B cell (primary cell): Measurements from ENCODE around the gene MIGA1. TPM values are rescaled to one million over a fixed set of nuclear protein-coding genes. Genes with fewer than 3 reads are reported as not detected.

Source experiments
- ATAC-seq: fragments of 200-7000 bp; cut with Tn5 transposase; one replicate; pipeline ENCODE4 v1.10.0; 2021; ENCODE audit warnings: low read depth, mild to moderate bottlenecking, moderate number of reproducible peaks, moderate library complexity
- CTCF ChIA-PET: fragments of 350-600 bp; sonication (Branson Sonifier 250); formaldehyde crosslinking; loops from one replicate; lab custom pipeline; 2021; ENCODE audit warnings: antibody characterized with exemption, inconsistent platforms; lab: Charles Lee
- POLR2A ChIA-PET: fragments of 350-600 bp; sonication (Branson Sonifier 250); formaldehyde crosslinking; loops from one replicate; lab custom pipeline; 2021; ENCODE audit warnings: antibody characterized with exemption; lab: Charles Lee
- DNase-seq: peaks from one replicate; pipeline ENCODE4 v3.0.0; 2013
- H2AFZ ChIP-seq: 2 replicates; pipeline ENCODE4 v1.6.1; 2012; ENCODE audit warnings: mild to moderate bottlenecking, low read depth, low read length; ENCODE audit not compliant: insufficient read depth, poor library complexity, severe bottlenecking
- H3K27ac ChIP-seq, 2 donors: 1 replicate in 1 of 2; 2 replicates in 1 of 2; pipeline ENCODE4 v1.5.1; 2012 to 2013; ENCODE audit warnings: low read length in 2 of 2, mild to moderate bottlenecking in 2 of 2, moderate library complexity in 1 of 2
- H3K27me3 ChIP-seq, 4 experiments: fragments of 200-600 bp in 1 of 4; sonication (generic) in 1 of 4; replicated peaks in 1 of 4; 1 replicate in 2 of 4; 2 replicates in 2 of 4; pipeline versions ENCODE4 v1.6.1 to v1.7.0; 2013 to 2016; ENCODE audit warnings: low read length in 3 of 4, mild to moderate bottlenecking in 2 of 4, mixed read lengths in 1 of 4, moderate library complexity in 1 of 4; ENCODE audit not compliant: insufficient read depth in 4 of 4, control insufficient read depth in 3 of 4; ENCODE audit errors: control extremely low read depth in 1 of 4
- H3K36me3 ChIP-seq, 2 experiments: replicated peaks in 1 of 2; 1 replicate in 1 of 2; 2 replicates in 1 of 2; pipeline versions ENCODE4 v1.6.1 to v1.7.1; 2013; ENCODE audit warnings: low read length in 1 of 2; ENCODE audit not compliant: insufficient read depth in 2 of 2, control insufficient read depth in 1 of 2; ENCODE audit errors: control extremely low read depth in 1 of 2, extremely low read depth in 1 of 2
- H3K4me1 ChIP-seq, 2 donors: fragments of 200-600 bp in 1 of 2; sonication (generic) in 1 of 2; 1 replicate in 1 of 2; 2 replicates in 1 of 2; pipeline versions ENCODE4 v1.5.1 to v1.6.1; 2013 to 2017; ENCODE audit warnings: low read length in 2 of 2; ENCODE audit not compliant: control insufficient read depth in 2 of 2, insufficient read depth in 2 of 2
- H3K4me2 ChIP-seq: replicated peaks from 2 replicates; pipeline ENCODE3; 2012; ENCODE audit warnings: mild to moderate bottlenecking, low read depth, low read length; ENCODE audit not compliant: poor library complexity, severe bottlenecking
- H3K4me3 ChIP-seq, 5 experiments: fragments of 200-600 bp in 1 of 5; sonication (generic) in 1 of 5; 1 replicate in 3 of 5; 2 replicates in 2 of 5; pipeline versions ENCODE4 v1.5.1 to v1.7.0; 2011 to 2016; ENCODE audit warnings: low read length in 4 of 5, mild to moderate bottlenecking in 4 of 5, low read depth in 2 of 5, control low read depth in 1 of 5, moderate library complexity in 1 of 5; ENCODE audit not compliant: insufficient read depth in 1 of 5; ENCODE audit errors: control extremely low read depth in 1 of 5, extremely low read depth in 1 of 5
- H3K79me2 ChIP-seq: fragments of 200-600 bp; sonication (generic); one replicate; pipeline ENCODE4 v1.6.0; 2016; ENCODE audit warnings: low read length; ENCODE audit not compliant: control insufficient read depth, insufficient read depth
- H3K9ac ChIP-seq: fragments of 200-600 bp; sonication (generic); 2 replicates; pipeline ENCODE4 v1.6.1; 2017; ENCODE audit warnings: mild to moderate bottlenecking, low read length, moderate library complexity
- H3K9me3 ChIP-seq, 3 donors: one replicate each; pipeline versions ENCODE4 v1.6.1 to v1.7.1; 2013; ENCODE audit warnings: low read length in 2 of 3; ENCODE audit not compliant: control insufficient read depth in 2 of 3, insufficient read depth in 1 of 3; ENCODE audit errors: control extremely low read depth in 1 of 3
- H4K20me1 ChIP-seq: 2 replicates; pipeline ENCODE4 v1.6.0; 2012; ENCODE audit warnings: mild to moderate bottlenecking, low read length; ENCODE audit not compliant: insufficient read depth, control insufficient read depth, poor library complexity, severe bottlenecking
- H3K27ac Mint-ChIP-seq: one replicate; pipeline ENCODE4 v1.8.0; 2021; ENCODE audit warnings: mixed read lengths
- H3K27me3 Mint-ChIP-seq: one replicate; pipeline ENCODE4 v1.8.0; 2021; ENCODE audit warnings: mixed read lengths
- H3K4me1 Mint-ChIP-seq: one replicate; pipeline ENCODE4 v1.8.0; 2021; ENCODE audit warnings: mixed read lengths
- H3K4me3 Mint-ChIP-seq: one replicate; pipeline ENCODE4 v1.8.0; 2021; ENCODE audit warnings: mixed read lengths
- H3K9me3 Mint-ChIP-seq: one replicate; pipeline ENCODE4 v1.8.0; 2022; ENCODE audit warnings: mixed read lengths; ENCODE audit not compliant: insufficient read depth
- CTCF ChIP-seq: fragments of 200-600 bp; IDR thresholded peaks from one replicate; pipeline ENCODE4 v1.8.0; 2022; ENCODE audit warnings: antibody characterized with exemption, mild to moderate bottlenecking
- EZH2 ChIP-seq: IDR thresholded peaks from 2 replicates; pipeline ENCODE4 v1.6.1; 2012; ENCODE audit warnings: borderline replicate concordance, low read depth, mild to moderate bottlenecking, moderate library complexity, low read length; ENCODE audit not compliant: insufficient read depth, poor library complexity, severe bottlenecking
- WGBS: methylation state at CpG from one replicate; pipeline ENCODE4 v1.1.5; 2013; ENCODE audit warnings: missing lambda C conversion rate; ENCODE audit not compliant: insufficient coverage; 5-methylcytosine and 5-hydroxymethylcytosine counted together
- intact Hi-C: fragments of 100-400 bp; cut with micrococcal nuclease; formaldehyde crosslinking; loops from one replicate; pipeline ENCODE4 v1.10.0; 2022
- polyA plus RNA-seq: library from polyadenylated mRNA; depleted of rRNA; stranded (reverse); fragments of >200 nt; gene quantifications from 2 replicates; pipeline ENCODE4 v1.2.3, GENCODE V29; 2012
- total RNA-seq, 2 donors: library from RNA; stranded (reverse); fragments of 120-200 nt in 1 of 2; gene quantifications; 1 replicate in 1 of 2; 2 replicates in 1 of 2; pipeline versions ENCODE4 v1.2.3 to v1.2.4, GENCODE V29; 2013 to 2022

Gene MIGA1
- total and polyA plus RNA-seq, 2 donors (not counting 1 experiment from before 2014, with no cell fraction given) = 5.0 to 18.0 TPM

- H3K4me1 Mint-ChIP-seq = peaks cover 2% of the 10 kb centered on the region
- H3K4me1 ChIP-seq = no peaks in the 10 kb centered on the region
- no peak overlapping the region for H3K4me3 Mint-ChIP-seq
- H2AFZ ChIP-seq = no peak overlapping the region
- intact Hi-C loops = no loop called here
- DNase-seq (no peak), ATAC-seq (no peak)
- TF ChIP-seq EZH2 (no peak), CTCF (no peak)
- H4K20me1 ChIP-seq = peaks cover 14% of the 10 kb centered on the region
- no peaks in the 10 kb centered on the region for H3K27me3 ChIP-seq
- H3K4me3 ChIP-seq = no peak overlapping the region
- H3K27ac ChIP-seq = no peak overlapping the region
- H3K4me2 ChIP-seq = no peak overlapping the region
- H3K9me3 ChIP-seq = no peaks in the 10 kb centered on the region
- H3K27me3 Mint-ChIP-seq = no peaks in the 10 kb centered on the region
- POLR2A ChIA-PET = no interaction called here
- no peak overlapping the region for H3K9ac ChIP-seq
- H3K27ac Mint-ChIP-seq = no peak overlapping the region
- peaks cover 9 to 31% of the 10 kb centered on the region in 2 experiments for H3K36me3 ChIP-seq
- H3K79me2 ChIP-seq = peaks cover 40% of the 10 kb centered on the region
- CTCF ChIA-PET = no interaction called here
- no peaks in the 10 kb centered on the region for H3K9me3 Mint-ChIP-seq
Observed at GRCh38 chr1:77797991-77798390, 18.5 kb downstream of the MIGA1 start.

GRCh38 chr1:77802026-77802425 lies 22.6 kb downstream of the MIGA1 start:
- POLR2A ChIA-PET = no interaction called here
- peaks cover 9 to 35% of the 10 kb centered on the region in 2 experiments for H3K36me3 ChIP-seq
- no peak for ATAC-seq

More at GRCh38 chr1:77802026-77802425, 22.6 kb downstream of the MIGA1 start:
- DNase-seq = no peak
- Histone ChIP-seq H3K27me3 (no peaks in the 10 kb centered on the region), H3K4me2 (no peak overlapping the region), H3K4me1 (no peaks in the 10 kb centered on the region), H3K4me3 (no peak overlapping the region), H3K9ac (no peak overlapping the region), H3K27ac (no peak overlapping the region), H4K20me1 (peaks cover 14% of the 10 kb centered on the region), H3K79me2 (peaks cover 27% of the 10 kb centered on the region), H3K9me3 (no peaks in the 10 kb centered on the region), H2AFZ (no peak overlapping the region)
- H3K27ac Mint-ChIP-seq = no peak overlapping the region
- peaks cover 2% of the 10 kb centered on the region for H3K4me1 Mint-ChIP-seq
- no peaks in the 10 kb centered on the region for H3K27me3 Mint-ChIP-seq
- CTCF ChIA-PET = no interaction called here
- intact Hi-C loops = no loop called here
- no peaks in the 10 kb centered on the region for H3K9me3 Mint-ChIP-seq
- no CpG with 5 or more reads among the region's 2 CpGs for WGBS
- H3K4me3 Mint-ChIP-seq = no peak overlapping the region
- TF ChIP-seq EZH2 = no peak
- TF ChIP-seq CTCF = no peak
